NT2/D1 (cell line): ENCODE results near the gene TMEM244.
A peak's percentile ranks its signal among the peaks of the same experiment; 100 is the strongest.
"Not testable (repeated sequence)": the region's sequence is repeated elsewhere in the genome, so short reads cannot be mapped to it uniquely, and the experiment has no call there.

Experiments
- DNase-seq: peaks from one replicate; pipeline ENCODE4 v3.0.0-alpha.2; 2011; ENCODE audit warnings: low read depth, low spot score
- H3K27me3 ChIP-seq: 2 replicates; pipeline ENCODE4 v1.6.0; 2011; ENCODE audit warnings: mild to moderate bottlenecking; ENCODE audit not compliant: insufficient read length, insufficient read depth
- H3K36me3 ChIP-seq: 2 replicates; pipeline ENCODE4 v1.6.1; 2011; ENCODE audit warnings: mild to moderate bottlenecking, low read length, mixed read lengths; ENCODE audit not compliant: insufficient read depth, insufficient read length
- H3K4me1 ChIP-seq: 2 replicates; pipeline ENCODE4 v1.5.1; 2011; ENCODE audit not compliant: insufficient read depth, insufficient read length
- H3K4me3 ChIP-seq: 2 replicates; pipeline ENCODE4 v1.5.1; 2011; ENCODE audit warnings: low read depth; ENCODE audit not compliant: insufficient read length
- H3K9ac ChIP-seq: 2 replicates; pipeline ENCODE4 v1.6.0; 2011; ENCODE audit warnings: low read depth; ENCODE audit not compliant: insufficient read length
- H3K9me3 ChIP-seq: 2 replicates; pipeline ENCODE4 v1.5.1; 2011; ENCODE audit warnings: mild to moderate bottlenecking, low read length; ENCODE audit not compliant: insufficient read depth
- SUZ12 ChIP-seq: IDR thresholded peaks from 2 replicates; pipeline ENCODE4 v1.6.1; 2011; ENCODE audit not compliant: insufficient read length, insufficient read depth; ENCODE audit errors: extremely low read depth
- YY1 ChIP-seq: IDR thresholded peaks from 2 replicates; pipeline ENCODE4 v1.6.1; 2011; ENCODE audit not compliant: insufficient read length, insufficient read depth
- ZNF274 ChIP-seq: IDR thresholded peaks from 2 replicates; pipeline ENCODE4 v1.6.1; 2011; ENCODE audit warnings: mild to moderate bottlenecking, low read depth, low read length

The TMEM244 gene

DNA sequence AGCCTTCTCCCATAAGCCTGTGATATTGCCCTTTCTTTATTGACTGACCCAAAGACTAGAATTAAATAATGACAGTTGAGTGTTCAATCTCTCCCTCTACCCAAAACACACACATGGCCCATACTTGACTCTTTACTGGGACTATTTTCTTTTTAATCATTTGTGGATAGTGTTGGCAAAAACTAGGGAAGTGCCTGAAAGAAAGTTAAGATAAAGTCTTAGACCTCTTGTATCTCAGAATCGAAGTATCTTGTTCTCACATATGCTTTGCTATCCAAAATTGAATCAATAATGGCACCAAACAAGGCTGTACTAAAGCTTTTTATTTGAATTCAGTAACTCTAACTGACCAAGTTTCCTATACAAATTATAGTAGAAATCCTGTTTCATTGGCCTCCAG is 19.0 kb downstream of the TMEM244 start:
- Histone ChIP-seq H3K9me3 (no peaks in the 10 kb centered on the region), H3K36me3 (no peaks in the 10 kb centered on the region), H3K4me1 (no peaks in the 10 kb centered on the region), H3K27me3 (no peaks in the 10 kb centered on the region), H3K4me3 (no peak overlapping the region), H3K9ac (no peak overlapping the region)
- DNase-seq = no peak
- TF ChIP-seq ZNF274 = no peak
- no peak for TF ChIP-seq SUZ12
- TF ChIP-seq YY1 = no peak

- not testable (repeated sequence) for DNase-seq, H3K36me3 ChIP-seq, H3K9ac ChIP-seq, H3K4me1 ChIP-seq, H3K4me3 ChIP-seq, H3K9me3 ChIP-seq, H3K27me3 ChIP-seq
These were observed 21.6 kb downstream of the TMEM244 start for GRCh38 chr6:129839562-129839961.

DNA sequence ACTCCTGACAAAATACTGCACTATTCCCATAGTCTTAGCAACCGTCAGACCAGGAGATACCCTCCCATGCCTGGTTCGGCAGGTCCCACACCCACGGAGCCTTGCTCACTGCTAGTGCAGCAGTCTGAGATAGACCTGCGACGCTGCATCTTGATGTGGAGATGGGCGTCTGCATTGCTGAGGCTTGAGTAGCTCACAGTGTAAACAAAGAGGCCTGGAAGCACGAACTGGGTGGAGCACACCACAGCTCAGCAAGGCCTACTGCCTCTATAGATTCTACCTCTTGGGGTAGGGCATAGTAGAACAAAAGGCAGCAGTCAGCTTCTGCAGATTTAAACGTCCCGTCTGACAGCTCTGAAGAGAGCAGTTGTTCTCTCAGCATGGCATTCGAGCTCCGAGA is 25.4 kb downstream of the TMEM244 start:
- Histone ChIP-seq H3K9me3 (no peaks in the 10 kb centered on the region), H3K27me3 (no peaks in the 10 kb centered on the region), H3K4me1 (no peaks in the 10 kb centered on the region), H3K4me3 (no peak overlapping the region), H3K36me3 (no peaks in the 10 kb centered on the region), H3K9ac (no peak overlapping the region)
- TF ChIP-seq YY1 (no peak), ZNF274 (no peak), SUZ12 (no peak)
- peak; percentile 1 for DNase-seq

DNA sequence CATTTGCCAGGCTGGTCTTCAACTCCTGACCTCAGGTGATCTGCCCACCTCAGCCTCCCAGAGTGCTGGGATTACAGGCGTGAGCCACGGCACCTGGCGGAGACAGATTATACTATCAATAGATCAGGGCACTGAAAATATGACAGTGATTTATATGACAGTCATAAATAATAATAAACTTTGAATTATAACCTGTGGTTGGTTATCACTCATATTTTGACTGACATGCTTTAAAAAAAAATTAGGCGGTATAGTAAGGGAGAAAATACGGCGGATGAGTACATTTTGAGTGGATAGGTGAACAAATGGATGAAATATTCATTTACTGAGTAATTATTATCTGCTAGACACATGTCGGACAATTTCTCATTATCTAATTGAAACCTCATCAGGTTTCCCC is 28.8 kb downstream of the TMEM244 start:
- DNase-seq = no peak
- TF ChIP-seq ZNF274 (no peak), SUZ12 (no peak), YY1 (no peak)
- Histone ChIP-seq H3K4me1 (no peaks in the 10 kb centered on the region), H3K4me3 (no peak overlapping the region), H3K9me3 (no peaks in the 10 kb centered on the region), H3K9ac (no peak overlapping the region), H3K36me3 (no peaks in the 10 kb centered on the region), H3K27me3 (no peaks in the 10 kb centered on the region)

GRCh38 chr6:129828229-129828628 is 32.9 kb downstream of the TMEM244 start:
- no peaks in the 10 kb centered on the region for H3K4me1 ChIP-seq
- no peak for TF ChIP-seq ZNF274
- no peak for TF ChIP-seq YY1
- no peak for TF ChIP-seq SUZ12
- no peak overlapping the region for H3K9ac ChIP-seq
- H3K4me3 ChIP-seq = no peak overlapping the region
- no peaks in the 10 kb centered on the region for H3K27me3 ChIP-seq
- H3K9me3 ChIP-seq = no peaks in the 10 kb centered on the region
- H3K36me3 ChIP-seq = no peaks in the 10 kb centered on the region
- DNase-seq = no peak

DNA sequence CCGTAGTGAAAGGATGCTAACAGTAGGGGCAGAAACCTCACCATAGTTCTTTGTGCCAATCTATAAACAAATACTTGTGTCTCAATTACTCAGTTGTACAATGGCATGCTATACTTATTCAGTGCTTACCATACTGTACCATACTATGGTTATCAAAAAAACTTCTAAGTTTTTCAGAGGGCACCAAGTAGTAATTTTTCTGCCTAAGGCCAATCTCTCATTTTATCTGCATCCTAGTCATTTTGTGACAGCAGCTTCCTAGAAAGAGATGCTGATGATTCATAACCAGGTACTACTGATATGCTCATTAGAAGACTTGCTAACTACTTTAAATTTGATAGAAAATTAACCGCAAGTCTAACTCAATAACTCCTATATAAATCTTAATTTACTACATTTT is 42.9 kb downstream of the TMEM244 start:
- Histone ChIP-seq H3K4me1 (no peaks in the 10 kb centered on the region), H3K4me3 (no peak overlapping the region), H3K9ac (no peak overlapping the region), H3K27me3 (no peaks in the 10 kb centered on the region), H3K9me3 (no peaks in the 10 kb centered on the region), H3K36me3 (no peaks in the 10 kb centered on the region)
- TF ChIP-seq ZNF274 (no peak), SUZ12 (no peak), YY1 (no peak)
- no peak for DNase-seq

- Histone ChIP-seq H3K36me3 (no peaks in the 10 kb centered on the region), H3K9me3 (no peaks in the 10 kb centered on the region), H3K4me1 (no peaks in the 10 kb centered on the region), H3K4me3 (no peak overlapping the region), H3K9ac (no peak overlapping the region), H3K27me3 (no peaks in the 10 kb centered on the region)
- no peak for DNase-seq
- TF ChIP-seq ZNF274 (no peak), YY1 (no peak), SUZ12 (no peak)
These were observed 43.3 kb downstream of the TMEM244 start for GRCh38 chr6:129817821-129818220.

GRCh38 chr6:129817332-129817731 is 43.8 kb downstream of the TMEM244 start:
- no peak for DNase-seq
- no peaks in the 10 kb centered on the region for H3K36me3 ChIP-seq
- no peak for TF ChIP-seq YY1
- TF ChIP-seq ZNF274 = no peak
- TF ChIP-seq SUZ12 = no peak
- no peaks in the 10 kb centered on the region for H3K27me3 ChIP-seq
- no peaks in the 10 kb centered on the region for H3K4me1 ChIP-seq
- no peak overlapping the region for H3K4me3 ChIP-seq
- H3K9ac ChIP-seq = no peak overlapping the region
- H3K9me3 ChIP-seq = no peaks in the 10 kb centered on the region
